ENCODE measurements around the gene ACOT6.
"Not testable (repeated sequence)": the region's sequence is repeated elsewhere in the genome, so short reads cannot be mapped to it uniquely, and the experiment has no call there.

The ACOT6 gene

GRCh38 chr14:73599499-73599898 lies 12.8 kb upstream of the ACOT6 start:
- DNase-seq = no peak

GRCh38 chr14:73602994-73603393 lies 9.3 kb upstream of the ACOT6 start:
- DNase-seq = no peak

DNA sequence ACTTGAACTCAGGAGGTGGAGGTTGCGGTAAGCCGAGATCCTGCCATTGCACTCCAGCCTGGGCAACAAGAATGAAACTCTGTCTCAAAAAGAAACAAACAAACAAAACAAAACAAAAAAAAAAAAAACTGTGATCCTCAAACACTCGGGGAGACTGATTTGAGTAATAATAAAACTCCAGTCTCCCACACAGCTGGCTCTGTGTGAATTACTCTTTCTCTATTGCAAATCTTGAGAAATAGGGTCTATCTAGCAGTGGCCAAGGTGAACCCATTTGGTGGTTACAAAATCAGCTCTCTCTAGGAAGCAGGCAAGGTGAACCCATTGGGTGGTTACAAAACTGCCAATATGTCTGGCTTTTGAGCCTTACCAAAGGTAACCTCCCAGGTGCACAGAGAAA lies 6.0 kb upstream of the ACOT6 start:
- no peak for DNase-seq

DNA sequence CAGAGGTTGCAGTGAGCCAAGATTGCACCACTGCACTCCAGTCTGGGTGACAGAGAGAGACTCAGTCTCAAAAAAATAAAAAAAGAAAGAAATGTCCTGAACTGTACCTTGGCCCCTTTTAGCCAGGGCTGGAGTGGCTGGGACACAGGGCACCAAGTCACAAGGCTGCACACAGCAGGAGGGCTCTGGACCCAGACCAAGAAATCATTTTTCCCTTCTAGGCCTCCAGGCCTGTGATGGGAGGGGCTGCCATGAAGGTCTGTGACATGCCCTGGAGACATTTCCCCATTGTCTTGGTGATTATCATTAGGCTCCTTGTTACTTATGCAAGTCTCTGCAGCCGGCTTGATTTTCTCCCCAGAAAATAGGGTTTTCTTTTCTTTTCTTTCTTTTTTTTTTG lies 5.1 kb upstream of the ACOT6 start:
- DNase-seq = no peak

DNA sequence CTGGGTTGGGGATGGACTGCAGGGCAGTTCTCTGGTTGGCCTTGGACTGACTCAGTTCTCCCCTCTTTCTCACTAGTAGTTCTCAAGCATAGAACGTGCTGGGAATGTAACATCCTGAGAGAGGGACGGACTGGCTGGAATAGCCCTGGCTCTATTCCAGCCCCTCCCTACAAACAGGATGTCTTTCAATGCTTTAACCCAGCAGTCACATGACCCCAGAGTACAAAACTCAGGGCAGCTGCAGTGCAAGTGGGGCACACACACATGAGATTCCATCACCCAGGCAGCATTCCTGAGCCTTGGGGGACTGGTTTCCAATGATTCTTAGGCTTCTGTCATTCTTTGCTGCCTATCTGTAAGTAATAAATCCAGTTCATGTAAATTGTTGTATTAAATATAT lies 1.6 kb upstream of the ACOT6 start:
- no peak for DNase-seq

- DNase-seq = no peak
Measured at GRCh38 chr14:73613046-73613383, 698 bp downstream of the ACOT6 start.

- no peak for DNase-seq
Measured at GRCh38 chr14:73613419-73613963, 1.2 kb downstream of the ACOT6 start.

GRCh38 chr14:73616831-73617230 lies 4.5 kb downstream of the ACOT6 start:
- DNase-seq = no peak

DNA sequence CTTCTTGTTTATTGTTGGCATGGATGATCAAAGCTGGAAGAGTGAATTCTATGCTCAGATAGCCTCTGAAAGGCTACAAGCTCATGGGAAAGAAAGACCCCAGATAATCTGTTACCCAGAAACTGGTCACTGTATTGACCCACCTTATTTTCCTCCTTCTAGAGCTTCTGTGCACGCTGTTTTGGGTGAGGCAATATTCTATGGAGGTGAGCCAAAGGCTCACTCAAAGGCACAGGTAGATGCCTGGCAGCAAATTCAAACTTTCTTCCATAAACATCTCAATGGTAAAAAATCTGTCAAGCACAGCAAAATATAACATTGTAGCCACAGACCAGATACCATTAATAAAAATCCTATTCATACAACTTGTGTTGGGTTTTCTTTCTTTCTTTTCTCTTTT lies 7.2 kb downstream of the ACOT6 start:
- DNase-seq = no peak

DNA sequence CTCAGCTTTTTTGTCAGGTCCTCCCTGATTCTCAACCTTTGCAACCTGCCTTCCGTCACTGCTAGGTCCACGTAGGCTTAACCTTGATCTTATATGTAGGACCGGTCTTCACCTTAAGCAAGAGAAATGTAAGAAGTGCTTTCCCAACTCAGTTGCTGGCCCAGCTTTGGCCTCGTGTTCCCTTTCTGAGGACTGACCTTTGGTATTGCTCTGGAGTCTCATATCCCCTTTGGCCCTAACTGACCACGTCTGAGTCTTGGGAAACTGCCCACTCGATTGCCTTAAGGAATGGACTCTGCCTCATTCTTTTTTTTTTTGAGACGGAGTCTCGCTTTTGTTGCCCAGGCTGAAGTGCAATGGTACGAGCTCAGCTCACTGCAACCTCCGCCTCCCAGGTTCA lies 8.0 kb downstream of the ACOT6 start:
- no peak for DNase-seq

DNA sequence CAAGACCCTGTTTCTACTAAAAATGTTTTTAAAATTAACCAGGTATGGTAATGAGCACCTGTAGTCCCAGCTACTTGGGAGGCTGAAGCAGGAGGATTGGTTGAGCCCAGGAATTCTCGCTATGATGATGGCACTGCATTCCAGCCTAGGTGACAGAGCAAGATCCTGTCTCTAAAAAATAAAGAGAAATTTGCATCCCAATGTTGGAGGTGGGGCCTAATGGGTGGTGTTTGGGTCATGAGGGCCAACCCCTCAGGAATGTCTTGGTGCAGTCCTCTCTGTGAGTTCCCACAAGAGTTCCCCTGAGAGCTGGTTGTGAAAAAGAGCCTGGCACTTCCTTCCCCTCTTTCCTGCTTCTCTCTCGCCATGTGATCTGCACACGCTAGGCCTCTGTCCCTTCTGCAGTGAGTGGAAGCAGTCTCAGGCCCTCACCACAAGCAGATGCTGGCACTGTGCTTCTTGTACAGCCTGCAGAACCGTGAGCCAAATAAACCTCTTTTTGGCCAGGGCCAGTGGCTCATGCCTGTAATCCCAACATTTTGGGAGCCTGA lies 11.3 kb downstream of the ACOT6 start:
- DNase-seq = no peak

- no peak for DNase-seq
Measured at GRCh38 chr14:73625706-73626105, 13.4 kb downstream of the ACOT6 start.

DNA sequence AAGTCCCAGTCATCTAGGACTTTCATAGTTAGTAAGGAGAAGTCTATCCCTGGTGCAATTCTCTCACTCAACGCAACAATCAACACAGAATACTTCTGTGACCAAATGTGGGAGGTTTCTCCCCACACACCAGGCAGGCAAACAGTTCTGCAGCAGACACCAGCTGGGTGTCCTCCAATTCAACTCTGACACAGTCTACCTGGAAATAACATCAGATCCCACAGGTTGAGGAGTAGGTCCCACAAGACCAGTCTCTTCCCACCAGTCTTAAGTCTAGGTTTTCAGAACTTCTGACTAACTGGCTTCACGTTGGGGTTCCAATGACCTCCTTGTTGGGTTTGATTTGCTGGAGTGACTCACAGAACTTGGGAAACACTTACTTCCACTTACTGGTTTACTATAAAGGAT lies 14.8 kb downstream of the ACOT6 start:
- no peak for DNase-seq

- no peak for DNase-seq
Measured at GRCh38 chr14:73630009-73630780, 17.9 kb downstream of the ACOT6 start.

DNA sequence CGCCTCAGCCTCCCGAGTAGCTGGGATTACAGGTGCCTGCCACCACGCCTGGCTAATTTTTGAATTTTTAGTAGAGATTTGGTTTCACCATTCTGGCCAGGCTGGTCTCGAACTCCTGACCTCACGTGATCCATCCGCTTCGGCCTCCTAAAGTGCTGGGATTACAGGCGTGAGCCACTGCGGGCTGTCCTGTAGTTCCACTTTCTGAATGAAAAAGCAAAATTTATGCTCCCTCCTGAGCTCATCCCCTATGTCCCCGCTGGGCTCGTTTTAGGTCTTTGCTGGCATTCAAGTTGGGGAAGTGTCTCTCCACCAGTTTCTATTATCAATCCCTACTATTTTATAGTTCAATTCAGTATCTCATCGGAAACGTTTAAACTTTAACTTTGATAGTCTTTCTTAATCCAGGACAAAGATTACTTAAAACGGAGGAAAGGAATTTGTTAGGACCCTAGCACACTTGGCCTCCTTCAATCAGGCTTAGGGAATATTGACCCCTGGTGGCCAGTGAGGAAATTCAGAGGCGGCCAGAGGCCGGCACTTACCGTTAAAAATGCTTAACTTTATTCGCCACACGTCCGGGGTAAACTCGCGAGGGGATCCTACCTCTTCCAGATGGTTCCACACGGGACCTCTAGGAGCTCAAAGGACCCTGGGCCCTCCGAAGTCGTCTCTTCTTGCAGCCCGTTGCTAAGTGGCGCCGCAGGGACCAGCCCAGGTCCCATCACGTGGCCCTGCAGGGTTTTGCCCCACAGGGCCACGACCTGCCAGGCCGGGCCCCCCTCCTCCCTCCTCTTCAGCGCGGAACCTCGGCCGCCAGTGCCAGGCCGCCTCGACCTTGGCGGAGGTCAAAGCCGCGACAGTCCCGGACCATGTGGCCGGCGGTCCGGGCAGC lies 21.0 kb downstream of the ACOT6 start:
- peak; percentile 76 for DNase-seq

DNA sequence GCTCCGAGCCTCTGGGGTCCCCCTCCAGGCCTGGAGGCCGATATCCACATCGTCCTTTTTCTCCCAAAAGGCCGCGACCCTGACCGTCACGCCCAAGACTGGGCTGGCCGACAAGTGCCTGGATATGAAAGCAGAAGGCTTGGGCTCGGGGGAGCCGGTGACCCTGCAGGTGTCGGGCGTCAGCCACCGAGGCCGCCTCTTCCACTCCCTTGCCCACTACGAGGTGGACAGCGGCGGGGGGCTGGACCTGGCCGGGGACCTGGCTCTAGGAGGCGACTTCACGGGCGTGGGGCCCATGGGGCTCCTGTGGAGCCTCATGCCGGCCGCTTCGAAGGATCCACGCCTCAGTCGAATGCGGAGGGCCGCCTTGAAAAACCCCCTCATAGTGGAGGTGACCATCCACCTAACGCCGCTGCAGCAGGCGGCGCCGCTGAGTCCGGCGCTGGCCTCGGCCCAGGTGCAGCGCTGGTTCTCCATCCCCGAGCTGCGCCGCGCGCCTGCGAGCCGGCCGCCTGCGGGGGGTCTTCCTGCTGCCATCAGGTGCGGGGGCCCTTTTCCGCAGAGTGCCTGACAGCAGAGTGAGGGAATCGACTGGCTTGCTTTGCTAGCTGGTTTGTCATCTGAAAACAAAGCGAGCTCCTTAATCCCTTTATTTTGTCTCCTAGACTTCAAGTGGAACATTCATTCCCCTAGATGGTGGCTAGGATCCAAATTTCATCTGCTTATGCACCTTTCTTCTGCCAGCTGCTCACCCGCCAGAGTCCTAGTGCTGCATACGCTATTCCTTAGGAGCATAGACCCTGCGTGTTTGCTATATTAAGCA lies 21.9 kb downstream of the ACOT6 start:
- peak; percentile 52 for DNase-seq

DNA sequence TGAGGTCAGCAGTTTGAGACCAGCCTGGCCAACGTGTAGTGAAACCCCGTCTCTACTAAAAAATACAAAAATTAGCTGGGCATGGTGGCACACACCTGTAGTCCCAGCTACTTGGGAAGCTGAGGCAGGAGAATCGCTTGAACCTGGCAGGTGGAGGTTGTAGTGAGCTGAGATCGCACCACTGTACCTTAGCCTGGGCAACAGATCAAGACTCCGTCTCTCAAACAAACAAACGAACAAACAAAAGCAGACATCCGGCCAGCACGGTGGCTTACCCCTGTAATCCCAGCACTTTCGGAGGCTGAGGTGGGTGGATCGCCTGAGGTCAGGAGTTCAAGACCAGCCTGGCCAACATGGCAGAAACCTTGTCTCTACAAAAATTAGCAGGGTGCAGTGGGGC lies 24.0 kb downstream of the ACOT6 start:
- DNase-seq = not testable (repeated sequence)

- no peak for DNase-seq
Measured at GRCh38 chr14:73637830-73638229, 25.5 kb downstream of the ACOT6 start.

GRCh38 chr14:73640796-73641365 lies 28.6 kb downstream of the ACOT6 start:
- DNase-seq = no peak

GRCh38 chr14:73644531-73645247 lies 32.4 kb downstream of the ACOT6 start, which contains the start of gene DNAL1:
Gene DNAL1, plus strand, starts transcription at chr14:73644986. Its CDS starts 54 bp downstream, at chr14:73645040.
- DNase-seq = peak; percentile 96

DNA sequence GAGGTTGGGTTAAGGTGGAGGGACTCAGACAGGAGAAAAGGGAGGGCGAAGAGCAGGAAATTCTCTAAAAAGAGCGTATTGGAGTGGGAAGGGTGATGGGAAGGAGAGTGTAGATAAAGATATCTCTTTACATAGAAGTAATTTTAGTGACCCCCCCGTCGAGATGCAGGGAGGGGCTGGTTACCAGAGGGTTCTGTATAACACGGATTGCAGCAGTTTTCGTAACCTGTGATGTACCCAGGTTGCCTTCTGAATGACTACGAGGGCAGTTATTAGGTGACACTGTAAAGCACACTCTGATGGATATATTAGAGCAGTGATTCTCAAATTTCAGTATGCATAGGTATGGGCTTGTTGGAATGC lies 32.9 kb downstream of the ACOT6 start:
- no peak for DNase-seq

GRCh38 chr14:73651005-73651404 lies 38.7 kb downstream of the ACOT6 start:
- DNase-seq = no peak

Measured in right hindlimb (tissue), 1 donor.